NCI-H446 treated with DMSO at 0.1 percent for 48 hours (cell line): Measurements from ENCODE around the gene DISC1.
"Not testable (repeated sequence)": the region's sequence is repeated elsewhere in the genome, so short reads cannot be mapped to it uniquely, and the experiment has no call there.

ENCODE experiments used
- DNase-seq: peaks from one replicate; lab custom pipeline; 2025; lab: John Stamatoyannopoulos, UW

The DISC1 gene

GRCh38 chr1:231893400-231894102 lies 267.0 kb downstream of the DISC1 start:
- DNase-seq = no peak

- DNase-seq = no peak
Observed at GRCh38 chr1:231896806-231897205, 270.2 kb downstream of the DISC1 start.

GRCh38 chr1:231899046-231899445 lies 272.5 kb downstream of the DISC1 start:
- DNase-seq = no peak

GRCh38 chr1:231899713-231900435 lies 273.3 kb downstream of the DISC1 start:
- no peak for DNase-seq

- no peak for DNase-seq
Observed at GRCh38 chr1:231903586-231904081, 277.0 kb downstream of the DISC1 start.

- DNase-seq = not testable (repeated sequence)
Observed at GRCh38 chr1:231907310-231907709, 280.7 kb downstream of the DISC1 start.

- DNase-seq = no peak
Observed at GRCh38 chr1:231913493-231913892, 286.9 kb downstream of the DISC1 start.

- no peak for DNase-seq
Observed at GRCh38 chr1:231918239-231919015, 291.8 kb downstream of the DISC1 start.

- no peak for DNase-seq
Observed at GRCh38 chr1:231919239-231919885, 292.8 kb downstream of the DISC1 start.

- no peak for DNase-seq
Observed at GRCh38 chr1:231919886-231920285, 293.3 kb downstream of the DISC1 start.

GRCh38 chr1:231921646-231922345 lies 295.2 kb downstream of the DISC1 start:
- no peak for DNase-seq

GRCh38 chr1:231923491-231924041 lies 297.0 kb downstream of the DISC1 start:
- DNase-seq = no peak

- DNase-seq = no peak
Observed at GRCh38 chr1:231924180-231924579, 297.6 kb downstream of the DISC1 start.

GRCh38 chr1:231925864-231926263 lies 299.3 kb downstream of the DISC1 start:
- no peak for DNase-seq

GRCh38 chr1:231926340-231926739 lies 299.8 kb downstream of the DISC1 start:
- no peak for DNase-seq

GRCh38 chr1:231926933-231927332 lies 300.3 kb downstream of the DISC1 start:
- no peak for DNase-seq

GRCh38 chr1:231927431-231927830 lies 300.8 kb downstream of the DISC1 start:
- DNase-seq = no peak

GRCh38 chr1:231929311-231929710 lies 302.7 kb downstream of the DISC1 start:
- peak; percentile 60 for DNase-seq

- DNase-seq = no peak
Observed at GRCh38 chr1:231930257-231930947, 303.8 kb downstream of the DISC1 start.

GRCh38 chr1:231931146-231931545 lies 304.6 kb downstream of the DISC1 start:
- DNase-seq = no peak
